Testis (tissue), 2 donors: ENCODE data around the gene SH2D4B.

Source experiments
- POLR2A ChIP-seq: fragments of 450-650 bp; IDR thresholded peaks from one replicate; pipeline ENCODE4 v1.6.1; 2017; ENCODE audit warnings: antibody characterized with exemption, mild to moderate bottlenecking, moderate library complexity
- TF ChIP-seq, protein P1 (sequence below), 3 experiments: fragments of 450-650 bp in 2 of 3; fragments of 200-600 bp in 1 of 3; sonication (generic) in 1 of 3; IDR thresholded peaks; one replicate each; pipeline ENCODE4 v1.5.1; 2016 to 2019; ENCODE audit warnings: antibody characterized with exemption in 3 of 3, mild to moderate bottlenecking in 2 of 3, moderate library complexity in 1 of 3

DNA sequence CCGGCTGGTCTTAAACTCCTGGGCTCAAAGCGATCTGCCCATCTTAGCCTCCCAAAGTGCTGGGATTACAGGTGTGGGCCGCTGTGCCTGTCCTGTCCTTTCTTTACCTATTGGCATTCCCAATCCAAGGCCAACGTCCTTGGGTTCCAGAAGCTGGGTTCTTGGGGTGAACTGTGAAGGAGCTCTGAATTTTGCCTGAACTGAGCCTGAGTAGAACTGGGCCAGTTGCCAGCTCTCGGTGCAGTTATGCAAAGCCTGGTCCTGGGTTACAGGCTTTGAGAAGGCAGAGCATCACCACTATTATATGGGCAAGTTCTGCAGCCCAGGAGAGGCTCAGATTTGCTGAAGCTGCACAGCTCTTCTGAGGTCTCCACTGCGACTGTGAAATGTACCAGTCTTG, 24.6 kb upstream of the SH2D4B start:
- TF ChIP-seq, protein P1, sequence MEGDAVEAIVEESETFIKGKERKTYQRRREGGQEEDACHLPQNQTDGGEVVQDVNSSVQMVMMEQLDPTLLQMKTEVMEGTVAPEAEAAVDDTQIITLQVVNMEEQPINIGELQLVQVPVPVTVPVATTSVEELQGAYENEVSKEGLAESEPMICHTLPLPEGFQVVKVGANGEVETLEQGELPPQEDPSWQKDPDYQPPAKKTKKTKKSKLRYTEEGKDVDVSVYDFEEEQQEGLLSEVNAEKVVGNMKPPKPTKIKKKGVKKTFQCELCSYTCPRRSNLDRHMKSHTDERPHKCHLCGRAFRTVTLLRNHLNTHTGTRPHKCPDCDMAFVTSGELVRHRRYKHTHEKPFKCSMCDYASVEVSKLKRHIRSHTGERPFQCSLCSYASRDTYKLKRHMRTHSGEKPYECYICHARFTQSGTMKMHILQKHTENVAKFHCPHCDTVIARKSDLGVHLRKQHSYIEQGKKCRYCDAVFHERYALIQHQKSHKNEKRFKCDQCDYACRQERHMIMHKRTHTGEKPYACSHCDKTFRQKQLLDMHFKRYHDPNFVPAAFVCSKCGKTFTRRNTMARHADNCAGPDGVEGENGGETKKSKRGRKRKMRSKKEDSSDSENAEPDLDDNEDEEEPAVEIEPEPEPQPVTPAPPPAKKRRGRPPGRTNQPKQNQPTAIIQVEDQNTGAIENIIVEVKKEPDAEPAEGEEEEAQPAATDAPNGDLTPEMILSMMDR (IDR thresholded peaks at IDR 0.05) = no peak
- TF ChIP-seq POLR2A = no peak
